Measurements from ENCODE around the gene NCKAP1. TPM values are rescaled to one million over a fixed set of nuclear protein-coding genes. Genes with fewer than 3 reads are reported as not detected.

NCKAP1 gene
- total and polyA plus RNA-seq, 10 of the 15 experiments (the other 5 are each of a cell fraction or from before 2014, with no cell fraction given), result 0.11 to 1.5 (median 0.52) TPM

DNA sequence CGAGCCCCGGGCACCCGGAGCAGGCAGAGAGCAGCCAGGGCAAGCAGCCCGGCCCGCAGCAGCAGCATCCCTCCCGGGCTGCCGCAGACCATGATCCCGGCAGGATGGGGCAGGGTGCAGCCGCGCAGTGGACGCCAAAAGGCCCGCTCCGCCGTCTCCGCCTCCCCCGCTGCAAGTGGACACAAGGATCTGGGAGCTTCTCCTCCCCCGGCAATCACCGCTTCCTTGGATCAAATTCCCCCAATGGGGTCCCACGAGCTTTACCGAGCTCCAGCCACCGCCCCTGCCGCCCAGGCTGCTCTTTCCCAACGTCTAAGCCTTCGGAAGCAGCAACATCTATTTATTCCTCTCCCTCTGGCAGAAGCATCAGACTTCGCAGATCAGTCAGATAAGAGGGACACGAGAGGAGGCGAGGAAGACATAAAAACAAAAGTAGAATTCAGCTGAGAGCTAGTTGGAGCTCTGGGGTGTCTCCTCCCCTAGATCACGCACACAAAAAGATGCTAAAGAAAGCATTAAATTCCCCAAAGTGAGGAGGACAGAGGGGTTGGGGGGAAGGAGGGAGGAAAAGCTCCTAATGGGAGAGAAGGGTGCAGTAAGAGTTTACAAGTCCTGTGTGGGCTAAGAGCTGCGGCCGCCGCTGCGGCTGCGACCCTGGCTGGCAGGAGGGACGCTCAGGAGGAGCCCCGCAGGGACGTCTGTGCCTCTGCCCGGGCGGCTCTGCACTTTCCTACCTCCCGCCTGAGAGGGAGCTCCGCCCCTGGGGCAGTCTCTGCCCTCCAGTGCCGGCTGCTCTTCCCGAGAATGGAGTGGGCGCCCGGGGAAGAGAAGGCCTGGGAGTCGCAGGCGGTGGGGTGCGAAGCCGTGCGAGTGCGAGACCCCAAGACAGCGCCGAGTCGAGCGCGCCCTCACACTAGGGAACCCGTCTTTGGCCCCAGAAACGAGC lies 171.5 kb downstream of the NCKAP1 start, which contains the start of gene FRZB:
FRZB (minus strand) TSS at position 177 of the 946 bp plus-strand sequence; CDS start at position 92, 85 bp downstream.
- ChIA-PET RAD21 (ENCODE audit: unreplicated experiment) (no interaction called here), POLR2A (no interaction called here), SMC1A (ENCODE audit: uncharacterized antibody, unreplicated experiment) (interaction anchor here (1.2 kb wide), 1 partner anchor 11 kb away, joined by 3 read pairs; no protein-coding TSS in a partner anchor), CTCF (interaction anchor here (1.1 kb wide), 1 partner anchor 218 kb away, joined by 7 read pairs; no protein-coding TSS in a partner anchor)
- no peak within 1 kb of the TSS for H3K9ac ChIP-seq (ENCODE audit: control insufficient read depth, insufficient read depth, low read length)
- DNase-seq (ENCODE audit: low read depth, low spot score) (no peak), FAIRE-seq (no peak), ATAC-seq (peak; percentile 34)
- H3K27me3 ChIP-seq (replicated peaks in 1 of 2; ENCODE audit: control insufficient read depth in 2 of 2, insufficient read depth in 2 of 2, low read length in 1 of 2), result peaks cover 8 to 17% of the 10 kb centered on the region in 2 experiments
- no peaks in the 10 kb centered on the region for H3K36me3 ChIP-seq (ENCODE audit: control insufficient read depth in 2 of 2, insufficient read depth in 2 of 2, low read length in 1 of 2)
- no peaks in the 10 kb centered on the region for H3K4me1 ChIP-seq (ENCODE audit: control insufficient read depth, insufficient read depth, low read length)
- no peaks in the 10 kb centered on the region for H4K20me1 ChIP-seq (ENCODE audit: control insufficient read depth, insufficient read depth)
- intact Hi-C loops (cut with micrococcal nuclease; ENCODE audit: unreplicated experiment) (no loop called here), in situ Hi-C loops (cut with MboI) (no loop called here)
- BruUV-seq (replicated peaks), result no TSS peak
- no peak within 1 kb of the TSS for H3K4me3 ChIP-seq
- no peak within 1 kb of the TSS for H3K27ac ChIP-seq (ENCODE audit: control insufficient read depth, insufficient read depth)
- no peaks in the 10 kb centered on the region for H3K79me2 ChIP-seq (ENCODE audit: control insufficient read depth, insufficient read depth, low read length)
- no peak within 1 kb of the TSS for H3K4me2 ChIP-seq (ENCODE audit: control insufficient read depth, insufficient read depth)
- no peak within 1 kb of the TSS for H2AFZ ChIP-seq (ENCODE audit: control insufficient read depth, low read depth, low read length)
- no peaks in the 10 kb centered on the region for H3K9me3 ChIP-seq (replicated peaks; ENCODE audit: control insufficient read depth, insufficient read depth, low read length)
- WGBS (ENCODE audit: insufficient coverage, insufficient replicate concordance, low lambda C conversion rate, missing lambda C conversion rate), result 16% methylated on average over 55 of the region's 57 CpGs
- TF ChIP-seq MEF2A (IDR thresholded peaks at IDR 0.05; ENCODE audit: insufficient read depth, low read depth, low read length) (no peak), GATAD2B (conservative IDR thresholded peaks at IDR 0.05; ENCODE audit: low read depth) (no peak), BHLHE40 (IDR thresholded peaks at IDR 0.05; ENCODE audit: borderline replicate concordance in 1 of 2, low read depth in 2 of 2, low read length in 1 of 2) (no peak), POU2F2 (IDR thresholded peaks at IDR 0.05; ENCODE audit: borderline replicate concordance, low read depth, low read length) (no peak), MTA3 (IDR thresholded peaks at IDR 0.05; ENCODE audit: borderline replicate concordance, low read length) (no peak), BACH1 (IDR thresholded peaks at IDR 0.05; ENCODE audit: borderline replicate concordance) (no peak)
- TF ChIP-seq, protein P1, sequence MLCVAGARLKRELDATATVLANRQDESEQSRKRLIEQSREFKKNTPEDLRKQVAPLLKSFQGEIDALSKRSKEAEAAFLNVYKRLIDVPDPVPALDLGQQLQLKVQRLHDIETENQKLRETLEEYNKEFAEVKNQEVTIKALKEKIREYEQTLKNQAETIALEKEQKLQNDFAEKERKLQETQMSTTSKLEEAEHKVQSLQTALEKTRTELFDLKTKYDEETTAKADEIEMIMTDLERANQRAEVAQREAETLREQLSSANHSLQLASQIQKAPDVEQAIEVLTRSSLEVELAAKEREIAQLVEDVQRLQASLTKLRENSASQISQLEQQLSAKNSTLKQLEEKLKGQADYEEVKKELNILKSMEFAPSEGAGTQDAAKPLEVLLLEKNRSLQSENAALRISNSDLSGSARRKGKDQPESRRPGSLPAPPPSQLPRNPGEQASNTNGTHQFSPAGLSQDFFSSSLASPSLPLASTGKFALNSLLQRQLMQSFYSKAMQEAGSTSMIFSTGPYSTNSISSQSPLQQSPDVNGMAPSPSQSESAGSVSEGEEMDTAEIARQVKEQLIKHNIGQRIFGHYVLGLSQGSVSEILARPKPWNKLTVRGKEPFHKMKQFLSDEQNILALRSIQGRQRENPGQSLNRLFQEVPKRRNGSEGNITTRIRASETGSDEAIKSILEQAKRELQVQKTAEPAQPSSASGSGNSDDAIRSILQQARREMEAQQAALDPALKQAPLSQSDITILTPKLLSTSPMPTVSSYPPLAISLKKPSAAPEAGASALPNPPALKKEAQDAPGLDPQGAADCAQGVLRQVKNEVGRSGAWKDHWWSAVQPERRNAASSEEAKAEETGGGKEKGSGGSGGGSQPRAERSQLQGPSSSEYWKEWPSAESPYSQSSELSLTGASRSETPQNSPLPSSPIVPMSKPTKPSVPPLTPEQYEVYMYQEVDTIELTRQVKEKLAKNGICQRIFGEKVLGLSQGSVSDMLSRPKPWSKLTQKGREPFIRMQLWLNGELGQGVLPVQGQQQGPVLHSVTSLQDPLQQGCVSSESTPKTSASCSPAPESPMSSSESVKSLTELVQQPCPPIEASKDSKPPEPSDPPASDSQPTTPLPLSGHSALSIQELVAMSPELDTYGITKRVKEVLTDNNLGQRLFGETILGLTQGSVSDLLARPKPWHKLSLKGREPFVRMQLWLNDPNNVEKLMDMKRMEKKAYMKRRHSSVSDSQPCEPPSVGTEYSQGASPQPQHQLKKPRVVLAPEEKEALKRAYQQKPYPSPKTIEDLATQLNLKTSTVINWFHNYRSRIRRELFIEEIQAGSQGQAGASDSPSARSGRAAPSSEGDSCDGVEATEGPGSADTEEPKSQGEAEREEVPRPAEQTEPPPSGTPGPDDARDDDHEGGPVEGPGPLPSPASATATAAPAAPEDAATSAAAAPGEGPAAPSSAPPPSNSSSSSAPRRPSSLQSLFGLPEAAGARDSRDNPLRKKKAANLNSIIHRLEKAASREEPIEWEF (IDR thresholded peaks at IDR 0.05; ENCODE audit: insufficient replicate concordance, low read depth, low read length), result no peak
- TF ChIP-seq, protein P2, sequence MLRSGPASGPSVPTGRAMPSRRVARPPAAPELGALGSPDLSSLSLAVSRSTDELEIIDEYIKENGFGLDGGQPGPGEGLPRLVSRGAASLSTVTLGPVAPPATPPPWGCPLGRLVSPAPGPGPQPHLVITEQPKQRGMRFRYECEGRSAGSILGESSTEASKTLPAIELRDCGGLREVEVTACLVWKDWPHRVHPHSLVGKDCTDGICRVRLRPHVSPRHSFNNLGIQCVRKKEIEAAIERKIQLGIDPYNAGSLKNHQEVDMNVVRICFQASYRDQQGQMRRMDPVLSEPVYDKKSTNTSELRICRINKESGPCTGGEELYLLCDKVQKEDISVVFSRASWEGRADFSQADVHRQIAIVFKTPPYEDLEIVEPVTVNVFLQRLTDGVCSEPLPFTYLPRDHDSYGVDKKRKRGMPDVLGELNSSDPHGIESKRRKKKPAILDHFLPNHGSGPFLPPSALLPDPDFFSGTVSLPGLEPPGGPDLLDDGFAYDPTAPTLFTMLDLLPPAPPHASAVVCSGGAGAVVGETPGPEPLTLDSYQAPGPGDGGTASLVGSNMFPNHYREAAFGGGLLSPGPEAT (IDR thresholded peaks at IDR 0.05; ENCODE audit: low read depth), result no peak
- TF ChIP-seq, protein P3, sequence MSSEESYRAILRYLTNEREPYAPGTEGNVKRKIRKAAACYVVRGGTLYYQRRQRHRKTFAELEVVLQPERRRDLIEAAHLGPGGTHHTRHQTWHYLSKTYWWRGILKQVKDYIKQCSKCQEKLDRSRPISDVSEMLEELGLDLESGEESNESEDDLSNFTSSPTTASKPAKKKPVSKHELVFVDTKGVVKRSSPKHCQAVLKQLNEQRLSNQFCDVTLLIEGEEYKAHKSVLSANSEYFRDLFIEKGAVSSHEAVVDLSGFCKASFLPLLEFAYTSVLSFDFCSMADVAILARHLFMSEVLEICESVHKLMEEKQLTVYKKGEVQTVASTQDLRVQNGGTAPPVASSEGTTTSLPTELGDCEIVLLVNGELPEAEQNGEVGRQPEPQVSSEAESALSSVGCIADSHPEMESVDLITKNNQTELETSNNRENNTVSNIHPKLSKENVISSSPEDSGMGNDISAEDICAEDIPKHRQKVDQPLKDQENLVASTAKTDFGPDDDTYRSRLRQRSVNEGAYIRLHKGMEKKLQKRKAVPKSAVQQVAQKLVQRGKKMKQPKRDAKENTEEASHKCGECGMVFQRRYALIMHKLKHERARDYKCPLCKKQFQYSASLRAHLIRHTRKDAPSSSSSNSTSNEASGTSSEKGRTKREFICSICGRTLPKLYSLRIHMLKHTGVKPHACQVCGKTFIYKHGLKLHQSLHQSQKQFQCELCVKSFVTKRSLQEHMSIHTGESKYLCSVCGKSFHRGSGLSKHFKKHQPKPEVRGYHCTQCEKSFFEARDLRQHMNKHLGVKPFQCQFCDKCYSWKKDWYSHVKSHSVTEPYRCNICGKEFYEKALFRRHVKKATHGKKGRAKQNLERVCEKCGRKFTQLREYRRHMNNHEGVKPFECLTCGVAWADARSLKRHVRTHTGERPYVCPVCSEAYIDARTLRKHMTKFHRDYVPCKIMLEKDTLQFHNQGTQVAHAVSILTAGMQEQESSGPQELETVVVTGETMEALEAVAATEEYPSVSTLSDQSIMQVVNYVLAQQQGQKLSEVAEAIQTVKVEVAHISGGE (CRISPR knock-in tag; IDR thresholded peaks at IDR 0.05), result no peak
- TF ChIP-seq, protein P4, sequence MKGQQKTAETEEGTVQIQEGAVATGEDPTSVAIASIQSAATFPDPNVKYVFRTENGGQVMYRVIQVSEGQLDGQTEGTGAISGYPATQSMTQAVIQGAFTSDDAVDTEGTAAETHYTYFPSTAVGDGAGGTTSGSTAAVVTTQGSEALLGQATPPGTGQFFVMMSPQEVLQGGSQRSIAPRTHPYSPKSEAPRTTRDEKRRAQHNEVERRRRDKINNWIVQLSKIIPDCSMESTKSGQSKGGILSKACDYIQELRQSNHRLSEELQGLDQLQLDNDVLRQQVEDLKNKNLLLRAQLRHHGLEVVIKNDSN (IDR thresholded peaks at IDR 0.05; ENCODE audit: borderline replicate concordance, extremely low read length, insufficient read depth, low read depth, low read length), result no peak
